Ishikawa (cell line): ENCODE results near the gene NUP205.

Experiments used
- CEBPB ChIP-seq: IDR thresholded peaks from 2 replicates; pipeline ENCODE4 v1.6.1; 2012
- EP300 ChIP-seq: IDR thresholded peaks from 2 replicates; pipeline ENCODE4 v1.6.1; 2012; ENCODE audit warnings: borderline replicate concordance
- FOXM1 ChIP-seq: IDR thresholded peaks from 2 replicates; pipeline ENCODE4 v1.6.1; 2012; ENCODE audit warnings: low read depth, borderline replicate concordance
- MAX ChIP-seq: IDR thresholded peaks from 2 replicates; pipeline ENCODE4 v1.6.1; 2012
- RAD21 ChIP-seq: IDR thresholded peaks from 2 replicates; pipeline ENCODE4 v1.6.1; 2012; ENCODE audit warnings: low read depth
- TCF12 ChIP-seq: IDR thresholded peaks from 2 replicates; pipeline ENCODE4 v1.6.1; 2012; ENCODE audit warnings: low read depth
- YY1 ChIP-seq: IDR thresholded peaks from 2 replicates; pipeline ENCODE4 v1.6.1; 2012; ENCODE audit warnings: low read depth

GRCh38 chr7:135537905-135538304, 19.8 kb upstream of the NUP205 start:
- no peak for TF ChIP-seq MAX
- no peak for TF ChIP-seq RAD21
- TF ChIP-seq EP300: no peak
- no peak for TF ChIP-seq CEBPB
- no peak for TF ChIP-seq YY1
- no peak for TF ChIP-seq FOXM1
- no peak for TF ChIP-seq TCF12
